H1 (cell line): Measurements from ENCODE around the gene HMOX2. TPM values are rescaled to one million over a fixed set of nuclear protein-coding genes. Genes with fewer than 3 reads are reported as not detected.

Experiments used
- KDM4A ChIP-seq: IDR thresholded peaks from one replicate; pipeline ENCODE4 v1.7.1; 2012; ENCODE audit warnings: low read depth, mild to moderate bottlenecking, moderate library complexity, low read length, inconsistent platforms; ENCODE audit not compliant: severe bottlenecking
- SP4 ChIP-seq: IDR thresholded peaks from 2 replicates; pipeline ENCODE4 v1.6.1; 2012; ENCODE audit warnings: low read length, inconsistent platforms
- SRF ChIP-seq: IDR thresholded peaks from 2 replicates; pipeline ENCODE4 v1.6.1; 2011; ENCODE audit warnings: mild to moderate bottlenecking, low read depth, low read length, moderate library complexity
- TAF1 ChIP-seq: IDR thresholded peaks from 2 replicates; pipeline ENCODE4 v1.6.1; 2011; ENCODE audit warnings: mild to moderate bottlenecking, low read depth, low read length
- polyA plus RNA-seq, 7 experiments: library from polyadenylated mRNA; depleted of rRNA in 3 of 7; stranded (reverse) in 5 of 7; unstranded in 2 of 7; fragments of >200 nt in 5 of 7; fragments of 200-250 nt in 2 of 7; gene quantifications; 1 replicate in 5 of 7; 2 replicates in 1 of 7; 4 replicates in 1 of 7; pipeline versions ENCODE4 v1.2.1 to v1.2.3, GENCODE V29; 2011 to 2013; ENCODE audit warnings: missing spikeins in 2 of 7, mixed read lengths in 2 of 7
- total RNA-seq: library from RNA; stranded (reverse); fragmentation: NEBNext Ultra II Directional; extraction: Animal tissue kit (Norgen Biotek cat#: 25700); gene quantifications from 2 replicates; pipeline ENCODE4 v1.2.1, GENCODE V29; 2021
- TF ChIP-seq, protein P1 (sequence below): IDR thresholded peaks from 2 replicates; pipeline ENCODE4 v1.6.1; 2012; ENCODE audit warnings: low read length, inconsistent platforms

Gene HMOX2
- total and polyA plus RNA-seq, 2 of the 8 experiments (the other 6 are each of a cell fraction or from before 2014, with no cell fraction given) = 36.5 to 48.4 TPM

DNA sequence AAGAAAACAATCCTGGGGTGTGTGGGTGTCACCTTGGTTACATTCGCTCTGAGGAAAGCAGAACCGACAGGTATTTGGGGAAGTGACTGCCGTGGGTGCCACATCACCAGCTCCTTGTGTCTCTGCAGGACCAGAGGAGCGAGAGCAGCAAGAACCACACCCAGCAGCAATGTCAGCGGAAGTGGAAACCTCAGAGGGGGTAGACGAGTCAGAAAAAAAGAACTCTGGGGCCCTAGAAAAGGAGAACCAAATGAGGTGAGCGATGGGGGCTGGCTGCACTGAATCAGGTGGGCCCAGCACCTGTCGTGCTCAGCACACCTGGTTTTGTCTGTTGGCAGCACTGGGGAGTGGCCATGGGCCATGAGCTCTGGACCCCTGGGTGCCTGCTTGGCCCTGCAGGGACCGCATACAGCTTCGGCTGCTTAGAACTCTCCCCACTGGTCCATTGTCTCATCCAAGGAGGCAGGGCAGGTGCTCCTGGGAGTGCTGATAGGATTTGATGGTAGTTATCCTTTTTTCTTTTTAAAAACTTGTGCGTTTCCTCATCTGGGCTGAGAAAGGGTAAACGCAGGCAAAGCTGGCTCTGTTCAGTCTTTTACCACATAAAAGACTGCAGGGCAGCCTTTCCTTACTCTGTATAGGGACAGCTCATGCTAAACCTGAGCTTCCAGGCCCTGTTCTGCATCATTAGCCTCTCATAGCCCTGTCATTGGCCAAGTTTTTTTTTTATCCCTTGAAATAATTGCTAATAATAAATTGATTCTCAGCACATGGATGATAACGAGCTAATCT lies 29.4 kb downstream of the HMOX2 start (continued):
- TF ChIP-seq, protein P1, sequence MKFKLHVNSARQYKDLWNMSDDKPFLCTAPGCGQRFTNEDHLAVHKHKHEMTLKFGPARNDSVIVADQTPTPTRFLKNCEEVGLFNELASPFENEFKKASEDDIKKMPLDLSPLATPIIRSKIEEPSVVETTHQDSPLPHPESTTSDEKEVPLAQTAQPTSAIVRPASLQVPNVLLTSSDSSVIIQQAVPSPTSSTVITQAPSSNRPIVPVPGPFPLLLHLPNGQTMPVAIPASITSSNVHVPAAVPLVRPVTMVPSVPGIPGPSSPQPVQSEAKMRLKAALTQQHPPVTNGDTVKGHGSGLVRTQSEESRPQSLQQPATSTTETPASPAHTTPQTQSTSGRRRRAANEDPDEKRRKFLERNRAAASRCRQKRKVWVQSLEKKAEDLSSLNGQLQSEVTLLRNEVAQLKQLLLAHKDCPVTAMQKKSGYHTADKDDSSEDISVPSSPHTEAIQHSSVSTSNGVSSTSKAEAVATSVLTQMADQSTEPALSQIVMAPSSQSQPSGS = no peak
- no peak for TF ChIP-seq SRF
- TF ChIP-seq TAF1 = no peak
- no peak for TF ChIP-seq SP4
- TF ChIP-seq KDM4A = no peak
